Right cardiac atrium (tissue), 5 donors: ENCODE data around the gene PPIF. TPM values are rescaled to one million over a fixed set of nuclear protein-coding genes. Genes with fewer than 3 reads are reported as not detected.

Source experiments
- polyA plus RNA-seq: library from polyadenylated mRNA; stranded (reverse); fragments of 200-250 nt; gene quantifications from one replicate; pipeline ENCODE4 v1.2.3, GENCODE V29; 2013
- total RNA-seq, 4 donors: library from RNA; stranded (reverse); fragmentation: NEBNext Ultra II Directional; extraction: Animal tissue kit (Norgen Biotek cat#: 25700); gene quantifications; one replicate each; pipeline ENCODE4 v1.2.1, GENCODE V29; 2021
- donor health status: healthy with polysubstance abuse.
- donor health status: DM: no; HTN: yes; CAD: no.
- donor health status: DM: no; HTN: no; CAD: no.
- donor health status: DM: no; HTN: yes; CAD: no; lungs with severe emphysema.
- donor health status: DM: yes; HTN: yes; CAD: no.

Gene PPIF
- total and polyA plus RNA-seq, 5 donors: 91.8 to 121 (median 104) TPM

Other genes starting within 250 kb of the PPIF start
- 10 to 100 TPM; 60.4 to 75.3 (median 63.8) TPM for gene ZCCHC24, start 98.2 kb downstream of the PPIF start, total RNA-seq
- 31.3 TPM for gene ZCCHC24, start 98.2 kb downstream of the PPIF start, polyA plus RNA-seq
- under 1 TPM in 3 of 4 donors, not detected in 1; 0.09 to 0.57 (median 0.19) TPM for gene EIF5AL1, start 165.1 kb downstream of the PPIF start, total RNA-seq
- gene EIF5AL1, start 165.1 kb downstream of the PPIF start, polyA plus RNA-seq: 0.45 TPM
- 1 to 10 TPM in 1 of 4 donors, under 1 TPM in 1, not detected in 2; 0.54 to 2.8 TPM for gene SFTPA2, start 212.9 kb downstream of the PPIF start, total RNA-seq
- not detected for gene SFTPA2, start 212.9 kb downstream of the PPIF start, polyA plus RNA-seq